ENCODE data around the gene EFNB1. TPM values are rescaled to one million over a fixed set of nuclear protein-coding genes. Genes with fewer than 3 reads are reported as not detected.

The EFNB1 gene
- total RNA-seq, 1 donor from 2014 or later, result 69.5 TPM

- ATAC-seq (no peak), DNase-seq (ENCODE audit: low spot score) (no peak)
- intact Hi-C loops (cut with DNase I), result no loop called here
These were observed 41.5 kb downstream of the EFNB1 start for GRCh38 chrX:68870357-68870756.

- DNase-seq (ENCODE audit: low spot score) (no peak), ATAC-seq (no peak)
- intact Hi-C loops (cut with DNase I), result no loop called here
These were observed 43.4 kb downstream of the EFNB1 start for GRCh38 chrX:68872171-68872570.

DNA sequence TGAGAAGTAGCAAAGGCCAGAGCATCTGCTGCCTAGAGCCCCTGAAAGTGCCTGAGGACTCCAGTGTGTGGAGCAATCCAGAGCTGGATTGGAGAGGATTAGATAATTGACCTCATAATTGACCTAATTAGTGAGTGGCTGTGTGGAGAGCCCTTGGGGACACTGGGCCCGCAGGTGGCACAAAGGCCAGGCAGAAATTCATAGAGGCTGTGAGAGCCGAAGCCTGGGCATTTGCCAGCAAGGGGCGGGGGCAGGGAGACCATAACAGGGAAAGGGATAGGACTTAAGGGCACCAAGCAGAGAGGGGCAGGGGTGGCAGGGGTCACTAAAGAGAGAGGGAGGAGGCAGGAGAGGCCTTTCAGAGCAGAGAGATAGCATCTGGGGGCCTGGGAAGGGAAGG is 45.3 kb downstream of the EFNB1 start:
- intact Hi-C loops (cut with DNase I), result no loop called here
- DNase-seq (ENCODE audit: low spot score) (no peak), ATAC-seq (no peak)

DNA sequence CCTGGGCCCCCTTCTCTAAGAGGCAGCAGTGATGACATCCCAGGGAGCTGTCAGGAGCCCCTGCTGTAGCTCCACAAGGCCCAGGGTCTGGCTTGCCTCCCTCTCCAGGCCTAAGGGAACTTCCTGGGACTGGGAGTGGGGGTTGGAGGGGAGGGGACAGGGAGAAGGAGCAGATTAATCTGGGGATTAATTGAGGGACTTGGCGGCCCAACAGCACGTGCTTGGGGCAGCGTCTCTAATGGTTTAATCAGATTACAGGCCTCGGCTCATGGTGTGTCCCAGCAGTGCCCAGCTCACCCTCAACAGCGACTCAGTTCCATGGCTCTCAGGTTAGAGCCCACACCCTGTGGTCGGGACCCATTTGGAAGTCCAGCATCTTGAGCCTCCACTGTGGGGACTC is 47.9 kb downstream of the EFNB1 start:
- ATAC-seq (no peak), DNase-seq (ENCODE audit: low spot score) (no peak)
- intact Hi-C loops (cut with DNase I), result no loop called here

- no peak for DNase-seq (ENCODE audit: low spot score)
- ATAC-seq, result no peak
- intact Hi-C loops (cut with DNase I), result no loop called here
These were observed 48.8 kb downstream of the EFNB1 start for GRCh38 chrX:68877606-68878005.

GRCh38 chrX:68878977-68879645 is 50.3 kb downstream of the EFNB1 start:
- DNase-seq (ENCODE audit: low spot score) (no peak), ATAC-seq (no peak)
- intact Hi-C loops (cut with DNase I), result no loop called here

- ATAC-seq (no peak), DNase-seq (ENCODE audit: low spot score) (no peak)
- intact Hi-C loops (cut with DNase I), result no loop called here
These were observed 52.2 kb downstream of the EFNB1 start for GRCh38 chrX:68880846-68881552.

DNA sequence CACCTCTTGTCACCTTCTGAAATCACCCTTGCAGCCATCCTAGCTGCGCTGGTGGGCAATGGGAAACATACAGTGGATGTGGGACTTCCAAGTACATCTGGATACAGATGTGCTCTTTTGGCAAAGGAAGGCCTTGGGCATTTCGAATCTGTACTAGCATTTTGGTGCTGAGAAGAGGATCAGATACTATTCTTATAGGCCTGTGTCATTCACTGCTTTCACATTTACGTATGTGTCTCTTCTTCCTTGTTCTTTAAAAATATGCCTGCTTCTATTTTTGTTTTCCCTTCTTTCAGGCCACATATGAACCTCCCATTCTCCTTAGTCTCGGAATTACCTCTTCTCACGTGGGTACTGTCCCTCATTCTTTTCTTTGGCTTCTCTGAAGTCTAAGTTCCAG is 53.1 kb downstream of the EFNB1 start:
- ATAC-seq, result no peak
- no peak for DNase-seq (ENCODE audit: low spot score)
- intact Hi-C loops (cut with DNase I), result no loop called here

GRCh38 chrX:68883800-68884199 is 55.0 kb downstream of the EFNB1 start:
- no peak for ATAC-seq
- DNase-seq (ENCODE audit: low spot score), result no peak
- intact Hi-C loops (cut with DNase I), result no loop called here

- intact Hi-C loops (cut with DNase I), result no loop called here
- DNase-seq (ENCODE audit: low spot score) (no peak), ATAC-seq (no peak)
These were observed 60.4 kb downstream of the EFNB1 start for GRCh38 chrX:68889249-68889648.

Other genes with a start within 250 kb of the EFNB1 start
- gene STARD8, start 181.4 kb upstream of the EFNB1 start, total RNA-seq, result 24.2 TPM